Neural cell (in vitro differentiated cells): Measurements from ENCODE around the gene NR2C2. TPM values are rescaled to one million over a fixed set of nuclear protein-coding genes. Genes with fewer than 3 reads are reported as not detected.

Experiments
- H2AFZ ChIP-seq: fragments of 200-600, 300-800 bp; sonication (generic), shearing (Covaris generic); 2 replicates; pipeline ENCODE4 v1.6.0; 2014; ENCODE audit warnings: low read depth, mild to moderate bottlenecking, antibody characterized with exemption, low read length, moderate library complexity
- H3F3A ChIP-seq: fragments of 200-600 bp; shearing (Covaris generic); 2 replicates; pipeline ENCODE4 v1.6.1; 2016; ENCODE audit warnings: mild to moderate bottlenecking, moderate library complexity, mixed read lengths, antibody characterized with exemption, low read length; ENCODE audit not compliant: insufficient read depth, poor library complexity, severe bottlenecking
- H3K27ac ChIP-seq: fragments of 200-600, 300-800 bp; sonication (generic), shearing (Covaris generic); 2 replicates; pipeline ENCODE4 v1.5.1; 2014; ENCODE audit warnings: mild to moderate bottlenecking, low read length, moderate library complexity
- H3K27me3 ChIP-seq: fragments of 300-800, 200-600 bp; sonication (generic), shearing (Covaris generic); 2 replicates; pipeline ENCODE4 v1.6.0; 2014; ENCODE audit warnings: mild to moderate bottlenecking, low read depth, low read length, moderate library complexity; ENCODE audit not compliant: insufficient read depth
- H3K36me3 ChIP-seq: fragments of 300-800, 200-600 bp; sonication (generic), shearing (Covaris generic); 2 replicates; pipeline ENCODE4 v1.5.1; 2014; ENCODE audit warnings: mild to moderate bottlenecking, antibody characterized with exemption, low read length, moderate library complexity; ENCODE audit not compliant: insufficient read depth
- H3K4me2 ChIP-seq: fragments of 300-800, 200-600 bp; sonication (generic), shearing (Covaris generic); 2 replicates; pipeline ENCODE4 v1.6.0; 2014; ENCODE audit warnings: mild to moderate bottlenecking, low read length
- H3K4me3 ChIP-seq: fragments of 300-800, 200-600 bp; sonication (generic), shearing (Covaris generic); 2 replicates; pipeline ENCODE4 v1.5.1; 2014; ENCODE audit warnings: mild to moderate bottlenecking, low read length, moderate library complexity
- H3K79me2 ChIP-seq: fragments of 200-600 bp; shearing (Covaris generic); replicated peaks from 2 replicates; pipeline ENCODE4 v1.6.0; 2014; ENCODE audit warnings: mild to moderate bottlenecking, low read length, moderate library complexity; ENCODE audit not compliant: insufficient read depth
- H3K9ac ChIP-seq: fragments of 300-800, 200-600 bp; sonication (generic), shearing (Covaris generic); 2 replicates; pipeline ENCODE4 v1.6.1; 2016; ENCODE audit warnings: mild to moderate bottlenecking, low read length, mixed read lengths
- H3K9me2 ChIP-seq: fragments of 200-600 bp; shearing (Covaris generic); 2 replicates; pipeline ENCODE4 v1.6.1; 2016; ENCODE audit warnings: mild to moderate bottlenecking, low read length, mixed read lengths; ENCODE audit not compliant: insufficient read depth
- H3K9me3 ChIP-seq: fragments of 200-600, 300-800 bp; sonication (generic), shearing (Covaris generic); 2 replicates; pipeline ENCODE4 v1.6.1; 2016; ENCODE audit warnings: mild to moderate bottlenecking, mixed run types, low read length, moderate library complexity, mixed read lengths
- H4K20me1 ChIP-seq: fragments of 200-600 bp; shearing (Covaris generic); 2 replicates; pipeline ENCODE4 v1.6.1; 2016; ENCODE audit warnings: mild to moderate bottlenecking, mixed run types; ENCODE audit not compliant: insufficient read depth
- EP300 ChIP-seq: fragments of 450-650 bp; conservative IDR thresholded peaks from 2 replicates; pipeline ENCODE4 v1.6.1; 2014; ENCODE audit warnings: antibody characterized with exemption, mild to moderate bottlenecking, moderate library complexity; ENCODE audit not compliant: poor library complexity, severe bottlenecking
- EZH2 ChIP-seq: fragments of 200-600, 300-800 bp; shearing (Covaris generic), sonication (generic); IDR thresholded peaks from 2 replicates; pipeline ENCODE4 v1.6.1; 2014; ENCODE audit warnings: antibody characterized with exemption, low read length, borderline replicate concordance, mild to moderate bottlenecking; ENCODE audit not compliant: insufficient read depth, poor library complexity, severe bottlenecking
- MXI1 ChIP-seq: fragments of 450-650 bp; conservative IDR thresholded peaks from 2 replicates; pipeline ENCODE4 v1.6.1; 2014; ENCODE audit warnings: antibody characterized with exemption, mild to moderate bottlenecking; ENCODE audit not compliant: poor library complexity, severe bottlenecking
- POLR2AphosphoS5 ChIP-seq: IDR thresholded peaks from 2 replicates; pipeline ENCODE4 v1.6.1; 2012
- SMC3 ChIP-seq: fragments of 450-650 bp; conservative IDR thresholded peaks from 2 replicates; pipeline ENCODE4 v1.6.1; 2014; ENCODE audit warnings: antibody characterized with exemption, mild to moderate bottlenecking, moderate library complexity; ENCODE audit not compliant: poor library complexity
- TAF1 ChIP-seq: IDR thresholded peaks from 2 replicates; pipeline ENCODE4 v1.6.1; 2012; ENCODE audit warnings: low read depth
- polyA plus RNA-seq: library from polyadenylated mRNA; depleted of rRNA; stranded (reverse); fragments of >200 nt; gene quantifications from 2 replicates; pipeline ENCODE4 v1.2.3, GENCODE V29; 2014
- TF ChIP-seq, protein P1 (sequence below): fragments of 450-650 bp; IDR thresholded peaks from 2 replicates; pipeline ENCODE4 v1.5.1; 2014; ENCODE audit warnings: antibody characterized with exemption, mild to moderate bottlenecking, moderate library complexity; ENCODE audit not compliant: poor library complexity, severe bottlenecking

NR2C2 gene
- polyA plus RNA-seq, 1 donor from 2014 or later = 37.5 TPM

DNA sequence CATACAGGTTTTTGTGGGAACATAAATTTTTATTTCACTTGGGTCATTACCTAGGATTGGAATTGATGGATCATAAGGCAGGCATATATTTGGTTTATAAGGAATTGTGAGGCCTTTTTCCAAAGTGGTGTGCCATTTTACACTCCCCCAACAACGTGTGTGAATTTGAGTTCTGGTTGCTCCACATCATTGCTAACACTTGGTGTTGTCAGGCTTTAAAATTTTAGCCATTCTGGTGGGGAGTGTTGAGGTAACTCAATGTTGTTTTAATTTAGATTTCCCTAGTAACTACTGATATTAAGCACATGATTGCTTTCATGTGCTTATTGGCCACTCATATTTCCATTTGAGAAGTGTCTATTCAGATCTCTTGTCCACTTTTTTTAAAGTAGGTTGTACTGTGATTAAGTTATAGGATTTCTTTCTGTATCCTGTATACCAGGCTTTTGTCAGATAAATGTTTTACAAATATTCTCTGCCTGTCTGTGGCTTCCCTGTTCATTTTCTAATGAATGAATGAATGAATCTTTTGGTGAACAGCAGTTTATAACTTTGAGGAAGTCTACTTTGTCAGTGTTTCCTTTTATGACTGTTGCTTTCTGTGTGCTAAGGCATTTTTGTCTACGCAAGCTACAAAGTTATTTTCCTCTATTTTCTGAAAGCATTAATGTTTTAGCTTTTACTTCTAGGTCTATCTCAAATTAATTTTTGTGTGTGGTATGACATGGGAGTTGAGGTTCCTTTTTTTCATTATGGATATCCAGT is 17.9 kb upstream of the NR2C2 start:
- TF ChIP-seq EP300 = no peak
- no peak for TF ChIP-seq POLR2AphosphoS5
- TF ChIP-seq MXI1 = no peak
- TF ChIP-seq TAF1 = no peak
- TF ChIP-seq, protein P1, sequence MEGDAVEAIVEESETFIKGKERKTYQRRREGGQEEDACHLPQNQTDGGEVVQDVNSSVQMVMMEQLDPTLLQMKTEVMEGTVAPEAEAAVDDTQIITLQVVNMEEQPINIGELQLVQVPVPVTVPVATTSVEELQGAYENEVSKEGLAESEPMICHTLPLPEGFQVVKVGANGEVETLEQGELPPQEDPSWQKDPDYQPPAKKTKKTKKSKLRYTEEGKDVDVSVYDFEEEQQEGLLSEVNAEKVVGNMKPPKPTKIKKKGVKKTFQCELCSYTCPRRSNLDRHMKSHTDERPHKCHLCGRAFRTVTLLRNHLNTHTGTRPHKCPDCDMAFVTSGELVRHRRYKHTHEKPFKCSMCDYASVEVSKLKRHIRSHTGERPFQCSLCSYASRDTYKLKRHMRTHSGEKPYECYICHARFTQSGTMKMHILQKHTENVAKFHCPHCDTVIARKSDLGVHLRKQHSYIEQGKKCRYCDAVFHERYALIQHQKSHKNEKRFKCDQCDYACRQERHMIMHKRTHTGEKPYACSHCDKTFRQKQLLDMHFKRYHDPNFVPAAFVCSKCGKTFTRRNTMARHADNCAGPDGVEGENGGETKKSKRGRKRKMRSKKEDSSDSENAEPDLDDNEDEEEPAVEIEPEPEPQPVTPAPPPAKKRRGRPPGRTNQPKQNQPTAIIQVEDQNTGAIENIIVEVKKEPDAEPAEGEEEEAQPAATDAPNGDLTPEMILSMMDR = no peak
- TF ChIP-seq SMC3 = no peak
- no peak for TF ChIP-seq EZH2
- H3K4me3 ChIP-seq = no peak overlapping the region
- no peaks in the 10 kb centered on the region for H3K9me3 ChIP-seq
- no peaks in the 10 kb centered on the region for H3K36me3 ChIP-seq
- no peaks in the 10 kb centered on the region for H3K9me2 ChIP-seq
- no peaks in the 10 kb centered on the region for H3F3A ChIP-seq
- H4K20me1 ChIP-seq = no peaks in the 10 kb centered on the region
- no peaks in the 10 kb centered on the region for H3K27me3 ChIP-seq
- no peak overlapping the region for H2AFZ ChIP-seq
- no peak overlapping the region for H3K9ac ChIP-seq
- no peak overlapping the region for H3K27ac ChIP-seq
- H3K4me2 ChIP-seq = no peak overlapping the region
- no peaks in the 10 kb centered on the region for H3K79me2 ChIP-seq

DNA sequence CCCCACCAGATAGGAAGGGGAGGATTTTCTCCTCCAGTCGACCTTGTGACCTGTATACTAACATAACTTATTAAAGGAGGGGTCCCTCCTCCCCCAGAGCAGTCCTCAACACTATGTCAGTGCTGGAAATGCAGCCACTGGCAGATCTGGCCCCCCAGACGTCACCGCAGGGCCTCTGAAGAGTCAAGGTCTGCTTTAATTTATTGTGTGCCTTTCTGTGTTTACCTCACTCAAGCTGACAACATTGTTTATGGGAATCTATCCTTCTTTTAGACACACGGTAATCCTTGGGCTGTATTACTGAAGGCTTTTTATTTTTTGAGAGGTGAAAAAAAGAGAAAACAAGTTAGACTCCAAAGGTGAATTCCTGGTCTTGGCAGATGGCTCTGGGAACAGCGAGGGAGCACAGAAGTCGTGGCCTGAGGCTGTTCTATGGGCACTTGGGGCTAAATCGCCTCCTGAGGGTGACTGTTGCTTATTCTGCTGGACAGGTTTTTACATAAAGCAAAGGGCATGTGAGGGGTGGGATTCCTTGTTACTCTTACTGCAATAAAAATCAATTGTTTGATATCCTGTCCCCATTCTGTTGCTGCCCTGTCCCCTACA is 13.5 kb upstream of the NR2C2 start:
- no peaks in the 10 kb centered on the region for H3K9me2 ChIP-seq
- no peaks in the 10 kb centered on the region for H4K20me1 ChIP-seq
- H3K79me2 ChIP-seq = no peaks in the 10 kb centered on the region
- H3F3A ChIP-seq = no peaks in the 10 kb centered on the region
- no peak overlapping the region for H3K27ac ChIP-seq
- no peaks in the 10 kb centered on the region for H3K27me3 ChIP-seq
- H3K36me3 ChIP-seq = no peaks in the 10 kb centered on the region
- H3K4me2 ChIP-seq = no peak overlapping the region
- no peaks in the 10 kb centered on the region for H3K9me3 ChIP-seq
- no peak overlapping the region for H3K4me3 ChIP-seq
- TF ChIP-seq, protein P1 = no peak
- no peak overlapping the region for H3K9ac ChIP-seq
- H2AFZ ChIP-seq = no peak overlapping the region
